Activated T-cell treated with anti-CD3 and anti-CD28 coated beads for 48 hours (primary cell): ENCODE results near the gene GSK3B.
A peak's percentile ranks its signal among the peaks of the same experiment; 100 is the strongest.

Source experiments
- DNase-seq: peaks from one replicate; pipeline ENCODE4 v3.0.0-alpha.2; 2020; ENCODE audit warnings: low read depth

The GSK3B gene

GRCh38 chr3:120093911-120094775, at the start of gene GSK3B:
Gene GSK3B, minus strand, starts transcription at chr3:120094447. Its CDS starts 1,013 bp downstream, at chr3:120093434.
- peak; percentile 97 for DNase-seq

- DNase-seq, result no peak
Observed at GRCh38 chr3:120143676-120144075, 49.4 kb upstream of the GSK3B start.

GRCh38 chr3:120142236-120142635, 48.0 kb upstream of the GSK3B start:
- no peak for DNase-seq

- DNase-seq, result no peak
Observed at GRCh38 chr3:120140098-120140742, 46.0 kb upstream of the GSK3B start.

- DNase-seq, result no peak
Observed at GRCh38 chr3:120139140-120139539, 44.9 kb upstream of the GSK3B start.

GRCh38 chr3:120137548-120137947, 43.3 kb upstream of the GSK3B start:
- no peak for DNase-seq

- no peak for DNase-seq
Observed at GRCh38 chr3:120130656-120131055, 36.4 kb upstream of the GSK3B start.

- no peak for DNase-seq
Observed at GRCh38 chr3:120129718-120130513, 35.7 kb upstream of the GSK3B start.

GRCh38 chr3:120129051-120129450, 34.8 kb upstream of the GSK3B start:
- no peak for DNase-seq

- DNase-seq, result no peak
Observed at GRCh38 chr3:120125992-120126391, 31.7 kb upstream of the GSK3B start.

GRCh38 chr3:120119846-120120510, 25.7 kb upstream of the GSK3B start:
- no peak for DNase-seq

- no peak for DNase-seq
Observed at GRCh38 chr3:120114981-120115380, 20.7 kb upstream of the GSK3B start.

GRCh38 chr3:120114376-120114775, 20.1 kb upstream of the GSK3B start:
- no peak for DNase-seq

- DNase-seq, result no peak
Observed at GRCh38 chr3:120113128-120114116, 19.2 kb upstream of the GSK3B start.

- DNase-seq, result no peak
Observed at GRCh38 chr3:120111898-120112297, 17.7 kb upstream of the GSK3B start.

- DNase-seq, result no peak
Observed at GRCh38 chr3:120103276-120103675, 9.0 kb upstream of the GSK3B start.

- DNase-seq, result no peak
Observed at GRCh38 chr3:120102674-120103073, 8.4 kb upstream of the GSK3B start.

- DNase-seq, result no peak
Observed at GRCh38 chr3:120102232-120102631, 8.0 kb upstream of the GSK3B start.

- DNase-seq, result no peak
Observed at GRCh38 chr3:120101624-120102023, 7.4 kb upstream of the GSK3B start.

GRCh38 chr3:120100711-120101110, 6.5 kb upstream of the GSK3B start:
- DNase-seq, result no peak

- no peak for DNase-seq
Observed at GRCh38 chr3:120098710-120099109, 4.5 kb upstream of the GSK3B start.
